OCI-LY7 (cell line): ENCODE measurements around the gene ERGIC2. TPM values are rescaled to one million over a fixed set of nuclear protein-coding genes. Genes with fewer than 3 reads are reported as not detected.
"Not testable (repeated sequence)": the region's sequence is repeated elsewhere in the genome, so short reads cannot be mapped to it uniquely, and the experiment has no call there.

Source experiments
- BruUV-seq: library from RNA; stranded (reverse); fragments of 400-500 nt; replicated peaks from 2 replicates; lab custom pipeline; 2021; lab: Mats Ljungman, UMichigan
- CTCF ChIA-PET: fragments of 300-600 bp; sonication (Branson Sonifier 250); formaldehyde crosslinking; loops from one replicate; lab custom pipeline; 2022; ENCODE audit warnings: antibody characterized with exemption; ENCODE audit not compliant: unreplicated experiment; lab: Charles Lee
- POLR2A ChIA-PET: fragments of 300-600 bp; sonication (Branson Sonifier 250); formaldehyde crosslinking; loops from one replicate; lab custom pipeline; 2022; ENCODE audit warnings: antibody characterized with exemption; lab: Charles Lee
- DNase-seq: peaks from one replicate; pipeline ENCODE4 v3.0.0-alpha.2; 2015; ENCODE audit warnings: low spot score
- H2AFZ ChIP-seq: fragments of 200-600 bp; sonication (generic), shearing (Covaris generic); 2 replicates; pipeline ENCODE4 v1.6.1; 2014; ENCODE audit warnings: mild to moderate bottlenecking, antibody characterized with exemption, low read length, moderate library complexity
- H3K27ac ChIP-seq: fragments of 200-600 bp; sonication (generic); 2 replicates; pipeline ENCODE4 v1.5.1; 2014; ENCODE audit warnings: mixed run types, low read depth, mild to moderate bottlenecking, moderate library complexity, low read length, inconsistent platforms; ENCODE audit not compliant: poor library complexity, severe bottlenecking
- H3K36me3 ChIP-seq: fragments of 200-600 bp; sonication (generic); 2 replicates; pipeline ENCODE4 v1.6.1; 2014; ENCODE audit warnings: mild to moderate bottlenecking, antibody characterized with exemption, low read length, moderate library complexity, mixed read lengths; ENCODE audit not compliant: insufficient read depth
- H3K4me1 ChIP-seq: fragments of 200-600 bp; sonication (generic); 2 replicates; pipeline ENCODE4 v1.5.1; 2014; ENCODE audit warnings: mild to moderate bottlenecking, low read length; ENCODE audit not compliant: insufficient read depth, poor library complexity, severe bottlenecking
- H3K4me2 ChIP-seq: fragments of 200-600 bp; sonication (generic); 2 replicates; pipeline ENCODE4 v1.6.1; 2014; ENCODE audit warnings: mild to moderate bottlenecking, low read length
- H3K4me3 ChIP-seq: fragments of 200-600 bp; sonication (generic); 2 replicates; pipeline ENCODE4 v1.5.1; 2014; ENCODE audit warnings: mild to moderate bottlenecking, low read depth, low read length; ENCODE audit not compliant: poor library complexity, severe bottlenecking
- H3K79me2 ChIP-seq: fragments of 200-600 bp; sonication (generic); 2 replicates; pipeline ENCODE4 v1.6.1; 2016; ENCODE audit warnings: low read depth, mild to moderate bottlenecking, low read length, moderate library complexity, mixed read lengths; ENCODE audit not compliant: insufficient read depth
- H3K9me2 ChIP-seq: fragments of 200-600 bp; sonication (generic); 2 replicates; pipeline ENCODE4 v1.6.1; 2016; ENCODE audit warnings: mild to moderate bottlenecking, low read length, mixed read lengths; ENCODE audit not compliant: insufficient read depth
- H3K9me3 ChIP-seq: fragments of 200-600 bp; sonication (generic); 2 replicates; pipeline ENCODE4 v1.6.1; 2014; ENCODE audit warnings: mild to moderate bottlenecking, mixed run types, low read length, mixed read lengths
- H4K20me1 ChIP-seq: fragments of 200-600 bp; sonication (generic); 2 replicates; pipeline ENCODE4 v1.6.1; 2014; ENCODE audit warnings: mild to moderate bottlenecking, antibody characterized with exemption, low read length, moderate library complexity, mixed read lengths; ENCODE audit not compliant: insufficient read depth
- EZH2phosphoT487 ChIP-seq: fragments of 200-600 bp; sonication (generic); IDR thresholded peaks from 2 replicates; pipeline ENCODE4 v1.6.1; 2018; ENCODE audit warnings: low read depth, borderline replicate concordance, mild to moderate bottlenecking, mixed run types, antibody characterized with exemption, low read length, moderate library complexity, mixed read lengths
- intact Hi-C: fragments of 100-400 bp; cut with micrococcal nuclease; formaldehyde crosslinking; loops from one replicate; pipeline ENCODE4 v1.10.0; 2022; ENCODE audit not compliant: unreplicated experiment
- total RNA-seq, 2 experiments: library from RNA; depleted of rRNA in 1 of 2; stranded (reverse); fragments of >200 nt in 1 of 2; shearing (Covaris generic) in 1 of 2; gene quantifications; 2 replicates each; pipeline ENCODE4 v1.2.3, GENCODE V29; 2014 to 2022
- TF ChIP-seq, protein P1 (sequence below): fragments of 200-600 bp; sonication (generic); conservative IDR thresholded peaks from 2 replicates; pipeline ENCODE4 v1.5.1; 2014; ENCODE audit warnings: mild to moderate bottlenecking, antibody characterized with exemption, low read length, moderate library complexity, mixed read lengths

Gene ERGIC2
- total RNA-seq, 2 experiments from 2014 or later, result 34.5 to 61.7 TPM

DNA sequence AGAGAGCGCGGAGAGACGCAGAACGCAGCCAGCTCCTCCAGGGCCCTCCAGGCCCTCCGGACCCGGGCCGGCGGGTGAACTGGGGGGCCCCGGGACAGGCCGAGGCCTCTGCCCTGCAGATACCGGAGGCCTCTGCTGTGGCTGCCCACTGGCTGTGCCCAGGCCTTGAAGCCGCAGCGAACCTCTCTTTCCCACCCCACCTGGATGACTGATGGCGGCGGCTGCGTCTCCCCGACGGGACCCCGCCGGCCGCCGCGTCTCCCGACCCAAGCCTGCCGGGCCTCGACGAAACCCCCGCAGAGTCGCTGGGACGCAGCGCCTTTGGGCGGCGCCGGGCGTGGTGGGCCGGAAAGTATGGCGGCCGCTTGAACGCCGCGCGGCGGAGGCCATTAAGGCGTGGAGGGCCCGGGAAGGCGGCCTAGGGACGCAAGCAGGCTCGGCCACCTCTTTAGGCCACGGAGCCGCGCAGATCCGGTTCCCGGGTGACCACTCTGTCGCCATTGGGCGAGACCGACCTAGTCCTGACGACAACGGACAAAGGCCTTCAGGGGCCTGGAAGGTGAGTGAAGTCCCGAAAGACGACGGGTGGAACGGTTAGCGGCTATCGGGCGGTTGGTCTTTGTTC lies 8.4 kb upstream of the ERGIC2 start:
- no TSS peak for BruUV-seq
- Histone ChIP-seq H2AFZ (no peak overlapping the region), H3K27ac (no peak overlapping the region), H3K4me3 (no peak overlapping the region), H3K9me2 (no peaks in the 10 kb centered on the region), H4K20me1 (no peaks in the 10 kb centered on the region), H3K79me2 (no peaks in the 10 kb centered on the region), H3K4me1 (no peaks in the 10 kb centered on the region), H3K4me2 (no peak overlapping the region), H3K36me3 (no peaks in the 10 kb centered on the region), H3K9me3 (no peaks in the 10 kb centered on the region)
- DNase-seq, result no peak
- ChIA-PET CTCF (no interaction called here), POLR2A (no interaction called here)
- intact Hi-C loops, result no loop called here
- TF ChIP-seq, protein P1, sequence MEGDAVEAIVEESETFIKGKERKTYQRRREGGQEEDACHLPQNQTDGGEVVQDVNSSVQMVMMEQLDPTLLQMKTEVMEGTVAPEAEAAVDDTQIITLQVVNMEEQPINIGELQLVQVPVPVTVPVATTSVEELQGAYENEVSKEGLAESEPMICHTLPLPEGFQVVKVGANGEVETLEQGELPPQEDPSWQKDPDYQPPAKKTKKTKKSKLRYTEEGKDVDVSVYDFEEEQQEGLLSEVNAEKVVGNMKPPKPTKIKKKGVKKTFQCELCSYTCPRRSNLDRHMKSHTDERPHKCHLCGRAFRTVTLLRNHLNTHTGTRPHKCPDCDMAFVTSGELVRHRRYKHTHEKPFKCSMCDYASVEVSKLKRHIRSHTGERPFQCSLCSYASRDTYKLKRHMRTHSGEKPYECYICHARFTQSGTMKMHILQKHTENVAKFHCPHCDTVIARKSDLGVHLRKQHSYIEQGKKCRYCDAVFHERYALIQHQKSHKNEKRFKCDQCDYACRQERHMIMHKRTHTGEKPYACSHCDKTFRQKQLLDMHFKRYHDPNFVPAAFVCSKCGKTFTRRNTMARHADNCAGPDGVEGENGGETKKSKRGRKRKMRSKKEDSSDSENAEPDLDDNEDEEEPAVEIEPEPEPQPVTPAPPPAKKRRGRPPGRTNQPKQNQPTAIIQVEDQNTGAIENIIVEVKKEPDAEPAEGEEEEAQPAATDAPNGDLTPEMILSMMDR, result no peak
- TF ChIP-seq EZH2phosphoT487, result no peak

DNA sequence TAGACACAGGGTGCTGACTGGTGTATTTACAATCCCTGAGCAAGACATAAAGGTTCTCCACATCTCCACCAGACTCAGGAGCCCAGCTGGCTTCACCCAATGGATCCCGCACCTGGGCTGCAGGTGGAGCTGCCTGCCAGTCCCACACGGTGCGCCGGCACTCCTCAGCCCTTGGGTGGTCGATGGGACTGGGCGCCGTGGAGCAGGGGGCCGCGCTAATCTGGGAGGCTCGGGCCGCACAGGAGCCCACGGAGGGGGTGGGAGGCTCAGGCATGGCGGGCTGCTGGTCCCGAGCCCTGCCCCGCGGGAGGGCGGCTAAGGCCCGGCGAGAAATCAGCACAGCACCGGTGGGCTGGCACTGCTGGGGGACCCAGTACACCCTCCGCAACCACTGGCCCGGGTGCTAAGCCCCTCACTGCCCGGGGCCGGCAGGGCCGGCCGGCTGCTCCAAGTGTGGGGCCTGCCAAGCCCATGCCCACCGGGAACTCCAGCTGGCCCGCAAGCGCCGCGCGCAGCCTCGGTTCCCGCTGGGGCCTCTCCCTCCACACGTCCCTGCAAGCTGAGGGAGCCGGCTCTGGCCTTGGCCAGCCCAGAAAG lies 5.2 kb upstream of the ERGIC2 start:
- H3K9me2 ChIP-seq, H3K27ac ChIP-seq, CTCF ChIA-PET, POLR2A ChIA-PET, DNase-seq, BruUV-seq, H3K9me3 ChIP-seq, H2AFZ ChIP-seq, H3K36me3 ChIP-seq, H3K79me2 ChIP-seq, H3K4me2 ChIP-seq, H3K4me3 ChIP-seq, intact Hi-C loops, H4K20me1 ChIP-seq, H3K4me1 ChIP-seq: not testable (repeated sequence)

DNA sequence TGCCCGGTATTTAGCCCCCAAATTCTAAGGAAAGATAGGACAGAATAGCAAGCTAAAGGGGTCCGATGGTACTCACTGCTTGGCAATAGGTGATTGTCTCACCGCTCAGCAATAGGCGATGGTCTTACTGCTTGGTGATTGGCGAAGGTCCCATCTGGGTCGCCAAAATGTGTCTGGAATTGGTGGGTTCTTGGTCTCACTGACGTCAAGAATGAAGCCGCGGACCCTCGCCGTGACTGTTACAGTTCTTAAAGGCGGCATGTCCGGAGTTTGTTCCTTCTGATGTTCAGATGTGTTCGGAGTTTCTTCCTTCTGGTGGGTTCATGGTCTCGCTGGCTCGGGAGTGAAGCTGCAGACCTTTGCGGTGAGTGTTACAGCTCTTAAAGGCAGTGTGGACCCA lies 4.2 kb upstream of the ERGIC2 start:
- H3K79me2 ChIP-seq, H3K4me3 ChIP-seq, BruUV-seq, H3K4me2 ChIP-seq, H3K9me3 ChIP-seq, H2AFZ ChIP-seq, POLR2A ChIA-PET, H3K9me2 ChIP-seq, H3K27ac ChIP-seq, H3K36me3 ChIP-seq, CTCF ChIA-PET, H3K4me1 ChIP-seq, intact Hi-C loops, H4K20me1 ChIP-seq, DNase-seq: not testable (repeated sequence)
